ENCODE measurements around the gene CHCHD6.

- TF ChIP-seq CTCF (IDR thresholded peaks at IDR 0.05; ENCODE audit: low read depth, low read length, missing input control) (no peak), REST (IDR thresholded peaks at IDR 0.05) (no peak), ATF3 (IDR thresholded peaks at IDR 0.05) (no peak), ZBTB33 (IDR thresholded peaks at IDR 0.05) (no peak), MAX (IDR thresholded peaks at IDR 0.05) (no peak), YY1 (IDR thresholded peaks at IDR 0.05) (no peak), EGR1 (IDR thresholded peaks at IDR 0.05; ENCODE audit: low read depth in 2 of 2) (no peak), HNF4A (conservative IDR thresholded peaks at IDR 0.05) (no peak)
Observed at GRCh38 chr3:126865736-126866135, 161.7 kb downstream of the CHCHD6 start.

Data from liver (tissue), 3 donors.